Activated naive CD8-positive, alpha-beta T cell treated with anti-CD3 and anti-CD28 coated beads, Interleukin-2, amount 10 ng/mL, durations not matched to agents 7 days and 5 days (primary cell): Measurements from ENCODE around the gene SFRP5. TPM values are rescaled to one million over a fixed set of nuclear protein-coding genes. Genes with fewer than 3 reads are reported as not detected.

Experiments
- ATAC-seq: fragments of 150-1000 bp; cut with Tn5 transposase; one replicate; pipeline ENCODE4 v1.10.0; 2021; ENCODE audit warnings: low read depth, moderate library complexity
- POLR2A ChIA-PET: fragments of 350-600 bp; sonication (Branson Sonifier 250); formaldehyde crosslinking; loops from one replicate; lab custom pipeline; 2021; ENCODE audit warnings: antibody characterized with exemption; lab: Charles Lee
- DNase-seq: peaks from one replicate; pipeline ENCODE4 v3.0.0; 2021
- H3K27ac Mint-ChIP-seq: one replicate; pipeline ENCODE4 v1.8.0; 2022; ENCODE audit warnings: mild to moderate bottlenecking, mixed read lengths
- H3K27me3 Mint-ChIP-seq: one replicate; pipeline ENCODE4 v1.8.0; 2022; ENCODE audit warnings: mild to moderate bottlenecking, moderate library complexity, mixed read lengths
- H3K36me3 Mint-ChIP-seq: one replicate; pipeline ENCODE4 v1.8.0; 2021; ENCODE audit warnings: mild to moderate bottlenecking, mixed read lengths
- H3K4me1 Mint-ChIP-seq: one replicate; pipeline ENCODE4 v1.8.0; 2021; ENCODE audit warnings: mixed read lengths
- H3K4me3 Mint-ChIP-seq: one replicate; pipeline ENCODE4 v1.8.0; 2022; ENCODE audit warnings: mild to moderate bottlenecking, moderate library complexity, mixed read lengths
- H3K9me3 Mint-ChIP-seq: one replicate; pipeline ENCODE4 v1.8.0; 2021; ENCODE audit warnings: mixed read lengths
- total RNA-seq, 2 experiments: library from RNA; stranded (reverse); gene quantifications; one replicate each; pipeline ENCODE4 v1.2.3, GENCODE V29; 2021

SFRP5 gene
- total RNA-seq, 2 experiments from 2014 or later, result 0.22 to 0.23 TPM

- no peak overlapping the region for H3K4me3 Mint-ChIP-seq
- no peaks in the 10 kb centered on the region for H3K4me1 Mint-ChIP-seq
- peaks cover 12% of the 10 kb centered on the region for H3K36me3 Mint-ChIP-seq
- no peaks in the 10 kb centered on the region for H3K27me3 Mint-ChIP-seq
- H3K9me3 Mint-ChIP-seq, result no peaks in the 10 kb centered on the region
- DNase-seq, result no peak
- POLR2A ChIA-PET, result no interaction called here
- H3K27ac Mint-ChIP-seq, result no peak overlapping the region
- ATAC-seq, result no peak
Observed at GRCh38 chr10:97754726-97755125, 17.1 kb downstream of the SFRP5 start.

DNA sequence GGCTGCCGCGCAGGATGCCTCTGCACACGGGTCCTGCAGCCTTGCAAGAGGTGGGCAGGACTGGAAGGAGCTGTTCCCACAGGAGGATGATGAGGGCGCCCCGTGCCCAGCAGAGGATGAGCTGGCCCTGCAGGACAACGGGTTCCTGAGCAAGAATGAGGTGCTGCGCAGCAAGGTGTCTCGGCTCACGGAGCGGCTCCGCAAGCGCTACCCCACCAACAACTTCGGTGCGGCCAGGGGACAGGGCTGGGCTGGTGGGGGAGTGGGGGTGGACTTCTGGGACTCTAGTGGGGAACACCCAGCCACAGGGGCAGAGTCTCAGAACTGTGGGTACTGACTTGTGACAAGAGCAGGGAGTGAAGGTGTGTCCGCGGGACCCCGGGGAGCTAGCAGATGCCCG lies 18.8 kb downstream of the SFRP5 start:
- DNase-seq (no peak), ATAC-seq (no peak)
- POLR2A ChIA-PET, result interaction anchor here (0.8 kb wide), 1 partner anchor 15 kb away, joined by 3 read pairs; no protein-coding TSS in a partner anchor
- no peaks in the 10 kb centered on the region for H3K27me3 Mint-ChIP-seq
- H3K27ac Mint-ChIP-seq, result no peak overlapping the region
- H3K9me3 Mint-ChIP-seq, result no peaks in the 10 kb centered on the region
- no peak overlapping the region for H3K4me3 Mint-ChIP-seq
- H3K36me3 Mint-ChIP-seq, result peaks cover 11% of the 10 kb centered on the region
- H3K4me1 Mint-ChIP-seq, result no peaks in the 10 kb centered on the region

DNA sequence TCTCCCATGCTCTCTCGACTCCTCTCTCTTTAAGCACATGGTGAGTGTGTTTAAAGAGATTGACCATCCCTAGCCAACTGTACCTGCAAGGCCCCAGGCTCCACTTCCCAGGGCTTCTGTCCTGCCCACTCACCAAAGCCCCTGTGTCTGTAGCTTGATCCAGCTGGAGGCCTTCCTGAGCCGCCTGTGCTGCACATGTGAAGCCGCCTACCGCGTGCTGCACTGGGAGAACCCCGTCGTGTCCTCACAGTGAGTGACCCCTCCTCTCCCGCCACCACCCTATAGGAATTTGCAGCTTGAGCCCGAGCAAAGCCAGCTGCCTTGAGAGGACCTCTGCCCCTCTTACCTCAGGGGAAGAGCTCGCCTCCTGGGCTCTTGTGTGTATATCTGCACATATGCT lies 23.7 kb downstream of the SFRP5 start:
- DNase-seq, result no peak
- Mint-ChIP-seq H3K4me3 (no peak overlapping the region), H3K4me1 (peaks cover 7% of the 10 kb centered on the region), H3K27ac (no peak overlapping the region), H3K36me3 (peaks cover 20% of the 10 kb centered on the region), H3K9me3 (no peaks in the 10 kb centered on the region), H3K27me3 (no peaks in the 10 kb centered on the region)
- ATAC-seq, result no peak
- POLR2A ChIA-PET, result no interaction called here

GRCh38 chr10:97747573-97747972 lies 24.2 kb downstream of the SFRP5 start:
- POLR2A ChIA-PET, result interaction anchor here (0.6 to 1.2 kb wide), 2 partner anchors 11 to 719 kb away, joined by 4 to 6 read pairs; partner anchors contain the start of gene ZFYVE27
- H3K4me1 Mint-ChIP-seq, result peaks cover 9% of the 10 kb centered on the region

GRCh38 chr10:97744405-97745035 lies 27.3 kb downstream of the SFRP5 start:
- Mint-ChIP-seq H3K27ac (no peak overlapping the region), H3K4me1 (peaks cover 16% of the 10 kb centered on the region)

More at GRCh38 chr10:97747573-97747972, 24.2 kb downstream of the SFRP5 start:
- DNase-seq, result no peak
- Mint-ChIP-seq H3K9me3 (no peaks in the 10 kb centered on the region), H3K36me3 (peaks cover 23% of the 10 kb centered on the region), H3K27ac (no peak overlapping the region), H3K27me3 (no peaks in the 10 kb centered on the region), H3K4me3 (no peak overlapping the region)
- ATAC-seq, result no peak

DNA sequence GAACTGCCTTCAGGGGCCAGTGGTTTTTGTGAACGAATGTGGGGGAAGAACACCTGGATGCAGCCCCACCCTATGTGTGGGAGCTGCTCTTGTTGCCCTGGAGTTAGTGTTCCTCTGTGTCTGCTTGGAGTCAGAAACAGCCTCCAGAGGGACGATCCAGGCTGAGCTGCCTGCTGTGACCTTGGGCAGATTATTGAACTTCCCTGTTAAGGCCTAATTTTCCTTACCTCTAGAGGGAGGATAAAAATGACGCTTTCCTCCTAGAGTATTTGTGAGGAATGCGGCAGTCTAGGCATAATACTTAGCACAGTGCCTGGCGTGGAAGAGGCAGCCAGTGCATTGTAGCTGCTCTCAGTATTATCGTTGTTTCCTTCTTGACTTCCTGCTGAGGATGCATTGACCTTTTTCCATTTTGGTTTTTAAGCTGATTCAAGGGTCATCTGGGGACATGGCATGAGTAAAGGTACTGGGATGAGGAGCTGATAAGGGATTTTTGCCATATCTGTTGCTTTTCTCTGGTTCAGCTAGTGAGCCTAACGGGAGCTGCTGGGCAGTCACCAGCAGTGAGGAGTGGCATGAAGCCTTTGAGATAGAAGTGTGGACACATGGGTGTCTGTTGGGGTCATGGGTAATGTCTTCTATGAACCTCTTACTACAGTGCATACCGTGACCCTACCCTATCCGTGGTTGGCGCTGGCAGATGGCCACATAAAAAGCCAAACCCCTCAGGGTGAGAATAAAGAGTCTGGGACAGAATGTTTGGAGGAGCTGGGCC lies 28.4 kb downstream of the SFRP5 start:
- Mint-ChIP-seq H3K36me3 (peaks cover 36% of the 10 kb centered on the region), H3K9me3 (no peaks in the 10 kb centered on the region), H3K4me3 (no peak overlapping the region), H3K4me1 (peaks cover 20% of the 10 kb centered on the region), H3K27me3 (no peaks in the 10 kb centered on the region), H3K27ac (no peak overlapping the region)
- POLR2A ChIA-PET, result interaction anchor here (0.5 kb wide), 1 partner anchor 1872 kb away, joined by 3 read pairs; no protein-coding TSS in a partner anchor
- DNase-seq, result no peak
- ATAC-seq, result no peak

More at GRCh38 chr10:97744405-97745035, 27.3 kb downstream of the SFRP5 start:
- Mint-ChIP-seq H3K36me3 (peaks cover 35% of the 10 kb centered on the region), H3K4me3 (no peak overlapping the region), H3K27me3 (no peaks in the 10 kb centered on the region), H3K9me3 (no peaks in the 10 kb centered on the region)
- ATAC-seq, result no peak
- no peak for DNase-seq
- POLR2A ChIA-PET, result no interaction called here

DNA sequence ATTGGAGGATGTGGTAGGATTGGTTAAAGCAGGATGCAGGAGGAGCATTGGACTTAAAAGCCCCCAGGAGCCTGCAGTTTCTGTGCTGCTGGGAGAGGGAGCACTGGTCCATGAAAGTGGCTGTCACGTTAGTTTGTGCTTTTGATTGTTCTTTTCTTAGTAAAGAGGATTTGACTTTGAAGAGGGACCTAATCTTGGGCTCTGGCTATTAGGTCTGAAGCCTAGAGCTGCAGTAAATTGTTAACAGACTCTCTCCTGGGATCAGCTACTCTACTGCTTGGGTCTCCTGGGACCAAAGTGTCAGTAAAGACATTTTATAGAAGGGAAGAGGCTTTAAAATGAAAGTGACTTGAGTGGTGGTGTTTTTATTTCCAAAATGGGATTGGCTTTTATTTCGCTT lies 31.2 kb downstream of the SFRP5 start:
- Mint-ChIP-seq H3K9me3 (no peaks in the 10 kb centered on the region), H3K4me1 (peaks cover 37% of the 10 kb centered on the region), H3K36me3 (peaks cover 33% of the 10 kb centered on the region), H3K4me3 (no peak overlapping the region), H3K27me3 (no peaks in the 10 kb centered on the region), H3K27ac (no peak overlapping the region)
- no peak for ATAC-seq
- POLR2A ChIA-PET, result no interaction called here
- DNase-seq, result no peak

GRCh38 chr10:97738616-97739015 lies 33.2 kb downstream of the SFRP5 start:
- ATAC-seq (no peak), DNase-seq (no peak)
- Mint-ChIP-seq H3K27me3 (no peaks in the 10 kb centered on the region), H3K27ac (no peak overlapping the region), H3K9me3 (no peaks in the 10 kb centered on the region), H3K4me1 (peaks cover 36% of the 10 kb centered on the region), H3K4me3 (peak overlapping the region; percentile 96), H3K36me3 (peaks cover 25% of the 10 kb centered on the region)
- POLR2A ChIA-PET, result interaction anchor here (0.6 to 0.9 kb wide), 2 partner anchors 15 to 1877 kb away, joined by 3 read pairs; no protein-coding TSS in a partner anchor

DNA sequence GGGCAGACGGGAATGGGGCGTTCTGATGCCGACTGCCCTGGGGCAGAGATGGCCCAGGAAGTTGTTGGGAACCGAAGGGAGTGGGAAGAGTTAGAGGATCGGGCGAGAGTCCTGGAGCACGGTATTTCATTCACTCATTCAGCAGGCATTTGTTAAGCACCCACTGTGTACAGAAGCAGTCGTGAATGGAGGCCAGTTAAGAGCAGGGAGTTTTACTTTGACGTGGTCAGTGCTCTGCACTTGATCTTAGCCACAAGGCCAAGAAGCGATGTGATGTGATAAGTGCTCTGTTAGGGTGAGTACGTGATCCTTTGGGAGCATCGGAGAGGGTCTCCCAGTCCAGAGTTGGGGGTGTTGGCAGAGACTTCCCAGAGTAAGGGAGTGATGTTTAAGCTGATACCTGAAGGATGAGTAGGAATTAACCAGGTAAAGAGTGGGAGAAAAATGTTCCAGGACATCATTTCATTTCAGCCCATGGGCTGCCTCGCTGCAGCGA lies 34.0 kb downstream of the SFRP5 start:
- Mint-ChIP-seq H3K4me3 (peak overlapping the region; percentile 96), H3K27ac (peak overlapping the region; percentile 97), H3K36me3 (peaks cover 20% of the 10 kb centered on the region), H3K9me3 (no peaks in the 10 kb centered on the region), H3K27me3 (no peaks in the 10 kb centered on the region), H3K4me1 (peaks cover 32% of the 10 kb centered on the region)
- DNase-seq (no peak), ATAC-seq (peak; percentile 10)
- POLR2A ChIA-PET, result interaction anchor here (0.6 to 0.9 kb wide), 2 partner anchors 16 to 1878 kb away, joined by 3 read pairs; no protein-coding TSS in a partner anchor

DNA sequence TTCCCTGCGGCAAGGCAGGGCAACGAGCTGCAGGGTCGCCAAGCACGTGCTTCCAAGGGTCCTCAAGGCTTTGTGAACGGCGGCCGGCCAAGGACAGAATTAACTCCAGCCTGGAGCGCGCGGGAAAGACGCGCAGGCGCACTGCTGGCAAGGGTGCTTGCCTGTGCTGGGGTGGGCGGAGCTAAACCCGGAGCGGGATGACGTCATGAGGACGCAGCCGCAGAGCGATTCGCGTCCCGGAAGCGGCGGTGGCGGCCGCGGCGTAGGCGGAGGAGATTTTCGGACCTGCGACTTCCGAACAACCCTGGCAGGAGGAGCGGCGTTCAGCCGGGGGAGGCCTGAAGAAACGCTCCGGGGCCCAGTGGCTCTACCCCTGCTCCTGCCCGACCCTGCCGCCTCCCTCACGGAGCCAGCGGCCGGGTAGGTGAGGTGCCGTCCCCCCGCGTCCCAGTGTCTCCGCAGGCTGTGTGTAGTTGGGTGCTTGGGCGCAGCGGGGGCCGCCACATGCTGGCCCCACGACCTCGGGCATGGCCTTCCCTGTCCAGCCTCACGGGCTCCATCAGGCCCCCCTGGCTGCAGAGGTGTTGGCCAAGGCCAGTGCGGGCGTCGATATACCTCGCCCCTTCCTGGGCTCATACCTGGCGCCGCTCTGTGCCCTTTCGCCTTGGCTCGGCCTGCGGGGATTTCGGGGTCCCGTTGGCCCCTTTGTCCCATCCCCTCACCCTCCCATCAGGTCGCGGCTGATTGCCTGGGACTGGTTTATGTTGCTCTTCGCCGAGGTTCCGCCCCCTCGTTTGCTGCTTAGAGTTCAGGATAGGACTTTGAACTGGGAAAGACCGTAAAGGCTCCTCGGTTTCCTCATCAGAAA lies 34.7 kb downstream of the SFRP5 start, which contains the start of gene ZFYVE27:
TSS of gene ZFYVE27 (plus strand) at position 227 of the 868 bp plus-strand sequence. CDS start 1,350 bp downstream, outside the sequence.
- Mint-ChIP-seq H3K27ac (peak within 1 kb of the TSS; percentile 97), H3K9me3 (no peaks in the 10 kb centered on the region), H3K27me3 (no peaks in the 10 kb centered on the region), H3K36me3 (peaks cover 17% of the 10 kb centered on the region), H3K4me1 (peaks cover 30% of the 10 kb centered on the region), H3K4me3 (peak within 1 kb of the TSS; percentile 96)
- DNase-seq, result peak; percentile 97
- POLR2A ChIA-PET, result interaction anchor here (0.6 to 1.6 kb wide), 17 partner anchors 8 to 398 kb away, joined by 3 to 12 read pairs (median 3); partner anchors contain the start of genes AVPI1, MARVELD1, PI4K2A and R3HCC1L
- ATAC-seq, result peak; percentile 84

GRCh38 chr10:97736403-97736901 lies 35.3 kb downstream of the SFRP5 start:
- Mint-ChIP-seq H3K27me3 (no peaks in the 10 kb centered on the region), H3K27ac (peak overlapping the region; percentile 97), H3K4me3 (peak overlapping the region; percentile 96), H3K4me1 (peaks cover 29% of the 10 kb centered on the region), H3K36me3 (peaks cover 16% of the 10 kb centered on the region), H3K9me3 (no peaks in the 10 kb centered on the region)
- ATAC-seq, result peak; percentile 34
- POLR2A ChIA-PET, result interaction anchor here (0.6 to 1.6 kb wide), 17 partner anchors 9 to 398 kb away, joined by 3 to 12 read pairs (median 3); partner anchors contain the start of genes AVPI1, MARVELD1, PI4K2A and R3HCC1L
- no peak for DNase-seq

DNA sequence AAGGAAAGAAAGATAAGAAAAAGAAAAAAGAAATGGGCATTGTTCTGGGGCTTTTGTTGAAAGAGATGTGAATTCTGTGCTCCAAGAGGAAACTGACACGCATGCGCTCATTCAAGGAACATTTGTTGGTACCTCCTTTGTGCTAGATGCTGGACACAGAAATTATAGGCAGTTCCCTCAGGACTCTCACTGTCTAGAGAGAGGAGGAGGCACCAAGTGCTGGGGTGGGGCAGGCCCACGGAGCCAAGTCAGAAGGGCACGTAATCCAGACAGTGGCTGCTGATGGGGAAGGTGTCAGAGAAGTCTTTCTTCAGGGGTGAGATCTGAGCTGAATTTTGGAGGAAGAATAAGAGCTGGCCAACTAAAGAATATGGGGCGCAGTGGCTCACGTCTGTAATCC lies 37.8 kb downstream of the SFRP5 start:
- DNase-seq, result no peak
- no peak for ATAC-seq
- Mint-ChIP-seq H3K9me3 (no peaks in the 10 kb centered on the region), H3K4me3 (no peak overlapping the region), H3K27ac (no peak overlapping the region), H3K27me3 (peaks cover 2% of the 10 kb centered on the region), H3K36me3 (peaks cover 3% of the 10 kb centered on the region), H3K4me1 (peaks cover 23% of the 10 kb centered on the region)
- POLR2A ChIA-PET, result interaction anchor here (1.9 kb wide), 1 partner anchor 47 kb away, joined by 9 read pairs; the partner anchor contains the start of gene AVPI1
